HG02588 (cell line): ENCODE data around the gene PPDPF.

Experiments used
- ATAC-seq: cut with Tn5 transposase; IDR thresholded peaks from one replicate; pipeline ENCODE4 v1.9.1; 2021; ENCODE audit warnings: mild to moderate bottlenecking, moderate library complexity; ENCODE audit not compliant: unreplicated experiment

Gene PPDPF

GRCh38 chr20:63536241-63536977 is 15.8 kb downstream of the PPDPF start:
- ATAC-seq = no peak

GRCh38 chr20:63536997-63537524 is 16.5 kb downstream of the PPDPF start, which contains the start of gene PTK6:
Gene PTK6, minus strand, starts transcription at chr20:63537376. Its CDS starts 62 bp downstream, at chr20:63537314.
- ATAC-seq = peak; percentile 7

- peak; percentile 77 for ATAC-seq
Measured at GRCh38 chr20:63537525-63538203, 17.1 kb downstream of the PPDPF start.

- peak; percentile 3 for ATAC-seq
Measured at GRCh38 chr20:63538204-63539091, 17.9 kb downstream of the PPDPF start.

DNA sequence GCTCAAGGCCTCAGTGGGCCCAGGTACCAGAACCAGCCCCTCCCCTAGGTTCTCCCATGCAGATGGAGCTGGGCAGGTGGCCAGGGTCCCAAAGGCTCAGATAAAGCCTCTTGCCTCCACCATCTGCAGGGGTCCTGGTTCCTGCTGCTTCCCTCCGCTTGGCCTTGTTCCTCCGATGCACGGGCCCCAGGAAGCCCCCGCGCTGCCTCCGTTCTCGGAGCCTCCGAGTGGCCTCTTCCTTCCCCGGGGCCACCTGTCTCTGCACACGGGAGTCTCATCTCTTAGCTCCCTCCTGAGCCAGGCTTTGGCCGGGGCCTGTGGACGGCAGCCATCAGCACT is 18.5 kb downstream of the PPDPF start:
- no peak for ATAC-seq

- no peak for ATAC-seq
Measured at GRCh38 chr20:63539441-63540370, 19.1 kb downstream of the PPDPF start.

GRCh38 chr20:63540417-63541186 is 20.0 kb downstream of the PPDPF start:
- no peak for ATAC-seq

- no peak for ATAC-seq
Measured at GRCh38 chr20:63541371-63541770, 20.8 kb downstream of the PPDPF start.

DNA sequence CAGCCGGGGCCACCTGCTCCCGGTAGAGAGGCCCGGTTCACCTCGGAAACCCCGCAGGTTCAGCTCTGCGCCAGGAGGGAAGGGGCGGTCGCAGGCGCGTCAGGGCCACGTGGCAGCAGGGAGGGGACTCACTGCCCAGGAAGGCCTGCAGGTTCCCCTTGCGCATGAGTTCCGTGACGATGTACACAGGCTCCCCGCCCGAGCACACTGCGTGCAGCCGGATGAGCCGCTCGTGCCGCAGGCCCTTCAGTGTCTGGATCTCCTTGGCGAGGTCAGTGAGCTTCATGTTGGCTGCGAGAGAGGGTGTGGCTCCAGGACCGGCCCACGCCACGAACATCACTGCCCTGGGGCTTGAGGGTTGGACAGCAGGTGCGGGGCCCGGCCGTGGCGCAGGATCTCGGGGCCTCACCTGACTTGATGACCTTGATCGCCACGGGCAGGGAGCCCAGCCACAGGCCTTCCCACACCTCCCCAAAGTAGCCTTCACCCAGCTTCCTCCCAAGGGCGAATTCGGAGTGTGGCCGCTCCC is 21.5 kb downstream of the PPDPF start:
- no peak for ATAC-seq

DNA sequence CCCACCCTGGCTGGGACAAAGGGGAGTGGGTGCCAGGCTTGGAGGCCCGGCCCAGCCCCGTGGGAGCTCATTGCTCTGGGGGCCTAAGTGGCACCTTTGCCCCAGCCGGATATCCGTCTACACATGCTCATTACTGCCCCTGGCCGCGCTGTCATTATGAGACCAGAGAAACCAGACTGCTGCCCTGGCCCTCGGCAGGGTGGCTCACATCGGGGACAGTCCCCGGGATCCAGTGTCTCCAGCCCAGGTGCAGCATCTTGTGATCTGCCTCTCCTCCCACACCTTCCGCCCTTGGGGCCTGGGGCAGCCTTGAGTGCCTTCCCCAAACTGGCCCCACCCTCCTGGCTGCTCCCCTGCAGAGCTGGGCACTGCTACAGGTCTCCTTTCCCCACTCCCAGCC is 22.1 kb downstream of the PPDPF start:
- ATAC-seq = no peak

- no peak for ATAC-seq
Measured at GRCh38 chr20:63543131-63543530, 22.6 kb downstream of the PPDPF start.

DNA sequence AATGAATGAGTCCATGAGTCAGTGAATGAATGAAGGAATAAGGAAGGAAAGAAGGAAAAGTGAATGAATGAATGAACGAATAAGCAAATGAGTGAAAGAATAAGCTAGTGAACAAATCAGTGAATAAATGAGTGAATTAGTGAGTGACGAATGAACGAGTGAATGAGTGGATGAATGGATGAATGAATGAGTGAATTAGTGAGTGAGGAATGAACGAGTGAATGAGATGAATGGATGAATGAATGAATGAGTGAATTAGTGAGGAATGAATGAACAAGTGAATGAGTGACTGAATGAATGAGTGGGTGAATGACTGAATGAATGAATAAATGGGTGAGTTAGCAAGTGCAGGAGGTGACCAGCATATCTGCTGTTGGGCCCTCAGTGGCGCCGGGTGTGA is 23.2 kb downstream of the PPDPF start:
- no peak for ATAC-seq

DNA sequence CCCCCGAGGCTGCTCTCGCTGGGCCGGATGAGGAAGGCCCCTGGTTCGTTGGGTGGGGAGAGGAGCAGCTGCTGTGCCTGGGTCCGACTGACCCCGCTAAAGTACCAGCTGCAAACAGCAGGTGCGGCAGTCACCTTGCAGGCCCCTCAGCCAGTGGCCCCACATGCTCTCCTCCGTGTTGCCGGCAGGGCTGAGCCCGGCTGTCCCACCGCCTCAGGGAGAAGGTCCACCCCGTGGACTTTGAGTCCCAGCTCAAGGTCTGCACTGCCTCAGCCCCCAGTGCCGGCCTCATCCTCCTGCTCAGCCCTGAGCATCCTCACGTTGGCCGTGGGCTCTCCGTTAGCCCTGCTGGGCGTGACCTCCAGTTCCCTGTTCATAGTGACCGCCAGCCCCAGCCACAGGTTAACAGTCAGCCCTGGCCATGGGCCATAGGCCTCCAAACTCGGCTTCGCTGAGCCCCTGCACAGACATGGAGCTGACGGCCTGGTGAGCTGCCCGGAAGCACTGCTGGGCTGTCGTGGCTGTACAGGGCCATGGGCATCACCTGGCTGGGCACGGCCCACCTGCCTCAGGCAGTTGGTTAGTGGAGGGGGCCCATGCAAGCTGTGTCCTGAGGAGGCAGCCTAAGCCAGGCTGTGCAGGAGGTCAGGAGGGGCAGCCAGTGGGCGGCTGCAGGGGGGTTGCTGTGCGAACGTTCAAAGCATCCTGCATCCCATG is 23.8 kb downstream of the PPDPF start:
- ATAC-seq = no peak

DNA sequence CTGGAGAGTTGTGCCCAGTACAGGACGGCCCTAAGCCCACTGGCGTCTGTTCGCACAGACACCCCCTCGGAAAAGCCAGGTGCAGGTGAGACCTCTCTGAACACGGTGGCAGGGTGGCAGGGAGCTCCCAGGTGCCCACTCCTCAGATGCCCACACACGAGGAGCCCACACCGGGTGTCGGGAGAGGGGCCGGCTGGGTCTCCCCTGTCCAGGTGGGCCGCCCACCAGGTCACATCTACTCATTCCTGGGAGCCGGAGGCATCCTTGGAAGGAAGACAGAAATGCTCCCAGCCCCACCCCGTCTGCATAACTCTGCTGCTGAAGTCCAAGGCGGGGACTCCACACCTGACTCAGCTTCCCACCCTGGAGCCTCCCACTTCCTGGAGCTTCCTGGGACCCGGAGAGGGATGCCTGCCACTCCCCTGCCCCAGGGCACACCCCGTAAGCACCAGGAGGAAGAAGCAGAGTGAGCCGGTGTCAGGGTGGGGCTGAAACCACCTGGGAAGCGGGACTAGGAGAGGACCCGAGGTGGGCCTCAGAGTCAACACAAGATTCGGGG is 24.5 kb downstream of the PPDPF start:
- no peak for ATAC-seq

GRCh38 chr20:63545814-63546213 is 25.2 kb downstream of the PPDPF start:
- ATAC-seq = no peak

GRCh38 chr20:63546256-63546955 is 25.8 kb downstream of the PPDPF start:
- no peak for ATAC-seq

DNA sequence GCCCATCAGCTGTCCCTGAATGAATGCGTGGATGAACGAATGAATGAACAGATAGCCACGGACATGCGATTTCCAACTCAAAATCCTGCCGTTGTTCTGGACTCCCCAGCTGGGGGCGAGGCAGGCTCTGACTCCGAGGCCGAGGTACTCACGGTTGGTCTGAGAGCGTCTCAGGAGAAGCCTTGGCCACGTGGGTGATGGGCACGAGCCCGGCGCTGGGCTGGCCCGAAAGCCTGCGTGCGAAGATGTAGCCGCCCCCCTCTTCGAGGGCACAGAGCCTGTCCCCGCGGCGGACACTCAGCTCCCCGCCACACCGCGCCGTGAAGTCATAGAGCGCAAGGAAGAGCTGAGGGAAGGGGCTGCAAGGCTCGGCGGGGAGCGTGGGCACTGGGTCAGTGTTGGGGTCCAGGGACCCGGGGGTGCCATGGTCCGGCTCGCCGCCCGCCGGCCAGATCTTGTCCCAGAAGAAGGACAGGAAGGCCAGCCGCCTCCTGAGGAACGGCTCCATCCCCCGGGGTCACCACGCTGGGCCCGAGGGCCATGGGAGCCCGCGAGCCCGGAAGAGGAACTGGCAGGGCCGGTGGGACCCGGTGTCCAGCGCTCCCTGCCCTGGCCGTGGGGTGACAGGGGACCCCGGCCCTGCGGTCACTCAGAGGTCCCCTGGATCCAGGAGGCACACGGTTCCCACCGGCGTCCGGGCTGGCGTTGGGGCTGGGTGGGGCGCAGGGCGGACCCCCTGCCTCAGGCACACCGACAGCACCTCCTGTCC is 26.6 kb downstream of the PPDPF start:
- no peak for ATAC-seq
